Stimulated activated CD8-positive, alpha-beta memory T cell treated with anti-CD3 and anti-CD28 coated beads, Interleukin-15, amount 100 ng/mL, for 24 hours (primary cell): ENCODE results near the gene TCP1.
"Not testable (repeated sequence)": the region's sequence is repeated elsewhere in the genome, so short reads cannot be mapped to it uniquely, and the experiment has no call there.

ENCODE experiments used
- DNase-seq: peaks from one replicate; pipeline ENCODE4 v3.0.0-alpha.2; 2020; ENCODE audit warnings: low read depth

The TCP1 gene

DNA sequence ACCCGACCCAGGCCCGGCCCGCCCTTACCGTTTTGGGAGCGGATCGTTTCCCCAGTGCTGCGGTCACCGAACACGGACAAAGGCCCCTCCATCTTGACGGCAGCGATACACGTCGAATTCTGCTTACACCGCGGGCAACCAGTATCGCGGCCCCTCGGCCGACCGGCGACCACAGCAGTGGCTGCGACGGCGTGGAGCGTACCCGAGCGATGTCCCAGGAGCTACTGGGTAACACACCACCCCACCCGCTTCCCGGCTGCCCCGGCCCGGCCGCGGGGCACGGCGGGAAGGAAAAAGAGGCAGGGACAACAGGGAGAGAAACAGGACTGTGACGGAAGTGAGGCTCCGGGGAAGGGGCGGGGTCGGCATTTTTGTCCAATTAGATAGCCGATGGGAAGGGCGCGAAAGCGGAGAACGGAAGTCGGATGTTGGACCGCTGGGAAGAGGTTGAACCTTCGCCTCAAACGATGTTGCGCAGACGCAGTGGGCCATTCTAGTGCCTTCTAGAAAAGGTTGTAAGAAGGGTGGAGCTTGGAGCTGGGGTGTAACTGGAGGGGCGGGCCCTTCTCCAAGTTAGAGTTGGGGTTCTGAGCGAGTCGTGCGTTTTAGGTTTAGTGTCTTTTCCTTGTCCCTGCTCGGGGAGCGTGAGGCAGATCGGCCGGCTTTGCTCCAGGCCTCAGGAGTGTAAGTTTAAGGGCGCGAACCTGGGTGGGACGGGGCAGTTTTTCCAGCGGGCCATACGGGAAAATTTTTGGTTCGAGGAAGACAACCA, at the start of gene TCP1:
Gene TCP1, minus strand, starts transcription at position 226 of the 772 bp plus-strand sequence. Its CDS starts 134 bp downstream, at position 92.
- DNase-seq, result peak; percentile 96

DNA sequence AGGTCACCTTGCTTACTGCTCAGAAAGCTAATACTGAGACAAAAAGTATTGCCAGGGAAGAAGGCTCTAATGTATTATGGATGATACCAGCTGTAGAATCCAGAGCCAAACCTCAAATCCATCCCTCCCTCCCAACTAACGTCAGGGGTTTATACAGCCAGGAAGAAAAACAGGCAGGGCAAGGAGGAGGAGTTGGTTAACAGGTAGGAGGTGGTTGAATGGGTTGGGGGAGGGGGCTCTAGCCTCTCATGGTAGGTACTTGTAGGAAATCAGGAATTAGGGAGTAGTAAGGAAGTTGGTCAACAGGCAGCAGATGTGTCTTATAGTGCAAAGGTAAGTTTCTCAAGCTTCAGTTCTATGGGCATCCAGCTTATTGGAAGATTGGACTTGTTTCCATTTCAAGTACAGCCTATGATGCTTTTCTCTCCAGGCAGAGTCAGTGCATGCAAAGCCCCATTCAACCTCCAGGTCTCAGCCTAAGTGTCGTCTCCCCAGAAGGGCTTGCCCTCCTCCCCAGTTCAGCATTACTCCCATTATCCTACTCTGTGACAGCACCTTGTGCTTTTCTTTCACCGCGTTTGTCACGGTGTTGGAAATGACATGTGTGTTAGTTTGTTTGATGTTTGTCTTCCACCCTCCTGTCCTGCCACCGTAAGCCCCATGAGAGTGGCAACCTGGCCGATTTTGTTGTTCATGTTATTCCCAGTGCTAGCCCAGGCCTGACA, 48.8 kb upstream of the TCP1 start:
- DNase-seq, result no peak

DNA sequence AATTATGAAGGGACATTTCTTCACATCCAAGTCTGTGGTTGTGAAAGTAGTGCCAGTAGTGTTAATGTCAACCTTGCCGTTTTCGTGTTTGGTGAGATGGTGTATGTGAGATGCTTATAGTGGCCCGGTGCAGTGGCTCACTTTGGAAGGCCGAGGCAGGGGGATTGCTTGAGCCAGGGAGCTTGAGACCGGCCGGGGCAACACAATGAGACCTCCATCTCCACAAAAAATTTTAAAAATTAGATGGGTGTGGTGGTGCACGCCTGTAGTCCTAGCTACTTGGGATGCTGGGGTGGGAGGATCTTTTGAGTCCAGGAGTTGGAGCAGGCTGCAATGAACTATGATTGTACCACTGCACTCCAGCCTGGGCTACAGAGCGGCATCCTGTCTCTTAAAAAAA, 48.1 kb upstream of the TCP1 start:
- no peak for DNase-seq

DNA sequence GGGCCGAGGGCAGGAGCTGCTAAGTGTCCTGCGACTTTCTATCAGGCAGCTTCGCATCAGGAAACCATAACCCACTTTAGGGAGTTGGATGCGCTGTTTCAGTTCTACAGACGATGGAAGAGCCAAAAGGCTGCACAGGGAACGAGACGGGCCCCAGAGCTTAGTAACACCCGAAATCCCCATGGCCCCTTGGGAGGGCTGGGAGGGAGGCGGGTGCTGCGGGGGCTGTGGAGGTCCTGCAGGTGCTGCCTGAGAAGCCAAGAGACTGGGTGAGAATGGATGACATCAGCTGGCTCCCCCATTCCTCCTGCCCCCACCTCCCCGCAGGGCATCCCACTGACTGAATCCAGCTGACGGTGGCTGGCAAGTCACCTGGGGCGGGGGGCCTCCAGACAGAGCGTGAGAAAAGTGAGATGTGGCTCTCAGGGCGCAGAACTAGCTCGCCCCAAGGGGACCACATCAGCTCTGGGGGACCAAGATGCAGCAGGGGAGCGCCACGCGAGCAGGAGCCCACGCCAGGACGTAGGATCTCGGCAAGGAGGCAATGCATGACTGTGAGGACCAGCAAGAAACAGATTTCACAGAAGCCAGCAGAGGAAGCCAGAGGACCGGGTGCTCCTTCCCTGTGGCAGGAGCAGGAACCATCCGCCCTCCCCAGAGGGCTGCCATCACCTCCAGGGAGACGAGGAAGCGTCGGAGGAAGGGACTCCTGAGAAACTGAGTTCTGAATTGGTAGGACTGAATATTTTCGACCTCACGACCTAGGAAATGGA, 47.5 kb upstream of the TCP1 start:
- no peak for DNase-seq

DNA sequence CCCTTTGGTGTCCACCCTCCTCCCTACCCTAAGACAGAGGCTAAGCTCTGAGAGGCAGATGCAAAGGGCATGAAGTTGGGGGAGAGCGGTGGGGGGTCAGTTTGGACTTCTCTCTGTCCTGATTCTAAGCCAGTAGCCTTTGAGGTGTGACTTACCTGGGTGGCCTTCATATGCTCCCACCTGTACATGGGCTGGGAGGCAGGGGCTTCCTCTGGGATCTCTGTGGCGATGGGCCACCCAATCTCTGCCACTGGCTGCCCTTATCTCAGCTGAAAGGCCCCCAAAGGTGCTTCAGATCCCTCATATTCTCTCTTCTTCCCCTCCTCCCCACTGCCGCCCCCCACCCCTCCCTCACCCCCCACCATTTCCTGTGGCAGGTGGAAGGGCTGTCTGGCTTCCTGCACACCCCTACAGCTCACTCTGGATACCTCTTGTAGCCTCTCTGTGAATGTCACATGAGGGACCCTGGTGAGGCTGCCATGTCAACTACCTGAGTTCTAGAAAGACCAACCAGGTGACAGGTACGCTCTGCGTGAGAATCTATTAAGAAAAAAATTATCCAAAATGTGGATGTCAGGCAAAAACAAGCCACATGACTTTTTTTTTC, 44.7 kb upstream of the TCP1 start:
- DNase-seq, result no peak

DNA sequence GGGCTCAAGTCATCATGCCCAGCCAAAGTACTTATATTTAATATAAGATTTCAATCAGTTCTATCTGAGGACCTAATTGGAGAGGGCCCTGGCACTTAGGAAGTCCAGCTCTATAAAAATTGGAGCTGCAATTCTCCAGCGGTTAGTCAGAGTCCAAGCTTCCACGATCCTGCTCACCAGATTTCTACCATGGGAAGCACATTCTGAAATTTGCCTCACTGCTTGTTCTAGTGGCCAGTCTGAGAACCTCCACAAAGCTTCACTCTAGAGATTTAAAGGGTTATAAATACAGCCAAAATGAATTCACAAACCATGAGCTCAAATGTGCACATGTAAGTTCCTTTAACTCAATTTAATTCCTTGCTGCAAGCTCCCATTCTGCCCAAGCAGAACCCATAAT, 44.2 kb upstream of the TCP1 start:
- DNase-seq, result no peak

DNA sequence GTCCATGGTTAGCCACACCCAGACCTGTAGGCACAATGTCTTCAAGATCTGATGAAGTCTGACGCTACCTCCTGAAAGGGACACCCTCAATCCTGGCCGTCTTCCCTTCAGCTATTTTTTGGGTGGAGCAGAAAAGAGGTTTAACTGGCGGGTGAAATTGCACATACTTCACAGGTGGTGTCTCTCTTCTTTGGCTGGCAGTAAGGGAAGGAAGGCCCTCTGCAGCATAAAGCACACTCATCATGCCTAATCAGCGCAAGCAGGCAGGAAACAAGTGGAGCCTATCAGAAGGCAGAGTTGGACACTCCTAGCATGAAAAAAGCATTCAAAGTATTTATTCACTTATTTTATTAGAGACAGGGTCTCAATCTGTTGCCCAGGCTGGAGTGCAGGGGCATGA, 43.5 kb upstream of the TCP1 start:
- no peak for DNase-seq

DNA sequence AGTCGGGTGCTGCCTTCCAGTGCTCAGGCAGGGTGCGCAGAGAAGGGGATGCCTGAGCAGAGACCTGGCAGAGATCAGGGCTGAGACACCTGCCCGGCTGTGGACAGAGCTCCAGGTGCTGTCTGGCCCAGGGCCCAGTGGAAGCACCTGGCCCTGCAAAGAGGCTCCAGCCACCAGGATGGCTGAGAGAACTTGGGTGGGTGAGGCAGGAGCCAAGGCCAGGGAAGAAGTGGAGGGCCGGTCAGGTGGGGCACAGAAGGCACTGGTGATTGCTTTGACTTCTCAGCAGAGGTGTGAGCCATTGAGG, 41.9 kb upstream of the TCP1 start:
- DNase-seq, result no peak

DNA sequence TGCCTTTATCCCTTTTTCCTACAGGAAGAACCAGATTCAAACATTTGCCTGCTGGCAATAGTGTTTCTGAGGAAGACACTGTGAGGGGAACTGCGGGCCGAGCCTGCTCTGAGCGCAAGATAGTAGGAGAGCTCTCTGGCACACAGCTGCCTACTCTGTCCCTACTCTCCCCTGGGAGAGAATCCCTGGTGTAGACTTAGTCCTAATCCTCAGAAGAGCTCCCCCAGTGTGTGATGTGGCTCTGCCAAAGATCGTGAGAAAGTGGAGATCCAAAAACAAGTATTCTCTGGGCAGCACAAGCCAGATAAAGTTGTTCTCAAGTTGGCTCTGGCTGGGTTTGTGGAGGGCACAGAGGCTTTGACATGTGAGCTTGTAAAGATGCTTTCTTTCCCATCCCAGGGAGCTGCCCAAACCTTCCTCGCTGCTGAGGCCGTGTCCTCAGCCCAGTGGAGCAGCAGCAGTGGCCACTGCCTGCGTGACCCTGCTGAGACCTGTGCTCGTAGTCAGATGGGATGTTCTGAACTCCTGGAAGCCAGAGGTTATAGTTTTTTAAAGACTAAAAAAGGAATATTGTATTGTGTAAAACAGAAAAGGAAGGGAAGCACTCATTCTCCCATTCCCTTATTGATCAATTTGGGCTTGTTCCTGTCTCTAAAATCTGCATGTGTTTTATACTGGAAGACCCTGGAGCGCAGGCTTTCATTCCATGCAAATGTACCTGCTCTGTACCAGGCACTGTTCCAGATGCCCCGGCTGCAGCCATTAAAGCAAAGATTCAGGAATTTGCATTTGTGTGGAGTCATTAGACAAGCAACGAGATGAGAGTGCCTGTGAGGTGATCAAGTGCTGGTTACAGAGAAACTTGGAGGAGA, 41.3 kb upstream of the TCP1 start:
- DNase-seq, result no peak

DNA sequence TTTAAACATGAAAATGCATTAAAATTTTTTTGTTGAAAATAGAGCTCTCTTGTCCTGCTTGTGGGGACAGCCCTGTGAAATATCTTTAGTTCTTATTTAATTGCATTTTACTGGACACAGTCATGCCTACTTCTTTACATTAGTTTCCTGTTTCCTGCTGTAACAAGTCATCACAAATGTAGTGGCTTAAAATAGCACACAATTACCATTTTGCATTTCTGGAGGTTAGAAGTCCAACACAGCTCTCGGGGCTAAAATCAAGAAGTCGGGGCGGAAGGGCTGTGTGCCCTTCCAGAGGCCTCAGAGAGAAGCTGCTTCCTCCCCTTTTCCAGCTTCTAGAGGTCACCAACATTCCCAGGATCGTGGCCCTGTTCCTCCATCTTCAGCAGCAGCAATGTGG, 40.1 kb upstream of the TCP1 start:
- no peak for DNase-seq

DNA sequence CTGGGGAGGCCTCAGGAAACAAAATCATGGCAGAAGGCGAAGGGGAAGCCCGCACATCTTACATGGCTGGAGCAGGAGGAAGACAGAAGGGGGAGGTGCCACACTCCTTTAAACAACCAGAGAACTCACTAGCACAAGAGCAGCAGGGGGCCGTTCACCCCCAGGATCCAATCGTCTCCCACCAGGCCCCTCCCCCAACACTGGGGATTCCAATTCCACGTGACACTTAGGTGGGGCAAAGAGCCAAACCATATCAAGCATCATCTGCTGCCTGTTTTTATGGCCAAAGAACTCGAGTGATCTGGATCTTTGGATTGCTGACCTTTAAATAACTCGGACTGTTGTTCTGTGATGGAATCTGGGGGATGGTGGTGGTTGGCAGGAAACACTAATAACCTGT, 38.7 kb upstream of the TCP1 start:
- DNase-seq, result no peak

DNA sequence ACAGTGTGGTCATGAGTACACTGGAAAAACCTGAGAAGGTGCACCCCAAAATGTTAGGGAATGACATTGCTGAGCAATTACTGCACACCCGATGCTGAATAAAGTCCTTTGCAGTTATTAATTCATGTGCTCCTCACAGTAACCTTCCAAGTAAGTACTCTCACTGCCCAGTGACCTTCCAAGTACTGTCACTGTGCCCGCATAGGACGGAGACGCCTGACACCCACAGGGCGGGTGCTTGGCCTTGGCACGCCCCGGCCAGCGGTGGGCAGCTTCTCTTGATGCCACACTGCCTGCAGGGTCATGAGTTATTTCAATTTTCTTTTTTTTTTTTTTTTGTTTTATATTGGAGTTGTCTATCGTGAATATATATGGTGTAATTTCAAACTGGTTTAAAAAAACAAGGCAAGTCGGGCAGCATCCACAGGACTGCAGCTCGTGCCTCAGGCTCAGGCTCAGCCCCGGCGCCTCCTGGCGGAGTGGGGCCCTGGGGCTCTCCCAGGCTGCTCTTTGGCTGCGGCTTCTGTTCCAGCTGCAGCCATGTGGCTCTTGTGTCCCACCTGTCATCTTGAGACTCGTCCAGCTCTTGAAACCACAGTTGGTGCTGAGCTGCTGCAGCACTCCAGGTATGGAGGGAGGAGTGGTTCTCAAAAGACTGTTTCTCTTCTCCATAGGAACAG, 37.7 kb upstream of the TCP1 start:
- DNase-seq, result no peak

DNA sequence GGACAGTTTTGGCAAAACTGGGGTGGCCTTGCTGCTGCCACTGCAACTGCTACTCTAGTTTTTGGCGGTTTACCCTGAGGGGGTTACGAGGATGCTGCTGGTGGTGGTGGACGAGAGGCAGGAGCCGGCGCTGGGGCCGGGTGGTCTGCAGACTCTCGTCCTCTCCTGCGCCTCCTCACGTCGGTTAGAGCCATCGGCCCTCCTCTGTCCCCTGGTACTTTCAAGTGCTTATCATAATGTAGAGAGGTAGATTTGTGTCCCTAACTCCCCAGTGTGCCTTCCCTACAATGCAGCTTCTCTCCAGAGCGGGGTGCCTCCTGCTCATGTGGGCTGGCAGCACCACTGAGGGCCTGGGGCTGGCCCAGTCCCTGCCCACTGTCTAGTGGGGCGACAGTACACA, 36.6 kb upstream of the TCP1 start:
- no peak for DNase-seq

DNA sequence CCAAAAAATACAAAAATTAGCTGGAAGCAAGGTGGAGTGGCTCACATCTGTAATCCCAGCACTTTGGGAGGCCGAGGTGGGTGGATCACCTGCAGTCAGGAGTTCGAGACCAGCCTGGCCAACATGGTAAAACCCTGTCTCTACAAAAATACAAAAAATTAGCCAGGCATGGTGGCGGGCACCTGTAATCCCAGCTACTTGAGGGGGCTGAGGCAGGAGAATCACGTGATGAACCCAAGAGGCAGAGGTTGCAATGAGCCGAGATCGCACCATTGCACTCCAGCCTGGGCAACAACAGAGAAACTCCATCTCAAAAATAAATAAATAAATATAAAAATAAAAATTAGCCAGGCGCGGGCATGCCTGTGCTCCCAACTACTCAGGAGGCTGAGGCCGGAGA, 35.3 kb upstream of the TCP1 start:
- DNase-seq, result not testable (repeated sequence)

DNA sequence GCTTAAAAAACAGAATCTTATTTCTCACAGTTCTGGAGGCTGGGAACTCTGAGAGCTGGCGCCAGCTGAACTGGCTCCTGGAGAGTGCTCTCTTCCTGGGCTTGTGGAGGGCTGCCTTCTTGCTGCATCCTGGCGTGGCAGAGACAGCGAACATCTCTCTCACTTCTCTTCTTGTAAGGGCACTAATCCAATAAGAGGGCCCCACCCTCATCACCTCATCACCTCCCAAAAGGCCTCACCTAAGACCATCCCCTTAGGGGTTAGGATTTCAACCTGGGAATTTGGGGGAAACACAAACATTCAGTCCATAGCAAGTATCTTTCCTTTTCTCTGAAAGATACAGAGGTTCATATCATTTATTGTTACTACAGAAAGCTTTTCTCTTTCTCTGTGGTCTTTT, 34.6 kb upstream of the TCP1 start:
- no peak for DNase-seq

DNA sequence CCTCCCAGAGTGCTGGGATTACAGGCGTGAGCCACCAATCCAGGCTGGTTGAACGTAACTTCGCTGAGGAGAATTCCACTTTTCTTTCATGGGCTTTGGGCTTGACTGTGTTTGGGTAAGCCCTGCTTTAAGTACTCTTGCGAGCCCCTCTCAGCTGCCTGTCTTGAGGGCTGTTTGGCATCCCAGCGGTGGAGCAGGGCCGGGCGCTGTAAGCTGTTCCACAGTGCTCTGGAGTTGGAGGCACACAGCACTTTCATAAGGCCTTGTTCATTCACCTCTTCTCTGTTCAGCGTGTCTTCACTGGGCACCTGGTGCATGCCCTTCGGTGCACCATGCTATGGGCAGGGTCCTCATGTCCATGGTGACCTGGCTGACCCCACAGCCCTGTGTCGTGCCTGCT, 32.3 kb upstream of the TCP1 start:
- DNase-seq, result no peak

DNA sequence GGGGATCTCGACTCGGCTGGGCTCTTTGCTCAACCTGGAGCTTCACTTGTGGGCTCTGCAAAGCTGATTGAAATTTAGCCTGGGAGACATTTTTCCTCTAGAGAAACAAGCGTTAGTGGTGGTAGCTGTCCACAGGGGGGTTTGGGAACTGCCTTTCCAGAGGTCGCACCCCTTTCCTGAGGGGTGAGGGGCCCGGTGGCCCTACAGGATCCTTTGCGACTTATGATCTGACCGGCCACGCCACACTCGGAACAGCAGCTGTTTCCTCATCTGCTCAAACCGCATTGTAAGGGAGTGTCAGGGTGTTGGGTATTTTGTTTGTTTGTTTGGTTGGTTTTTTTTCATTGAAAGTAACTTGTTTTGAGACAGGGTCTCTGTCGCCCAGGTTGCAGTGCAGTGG, 31.7 kb upstream of the TCP1 start:
- no peak for DNase-seq

DNA sequence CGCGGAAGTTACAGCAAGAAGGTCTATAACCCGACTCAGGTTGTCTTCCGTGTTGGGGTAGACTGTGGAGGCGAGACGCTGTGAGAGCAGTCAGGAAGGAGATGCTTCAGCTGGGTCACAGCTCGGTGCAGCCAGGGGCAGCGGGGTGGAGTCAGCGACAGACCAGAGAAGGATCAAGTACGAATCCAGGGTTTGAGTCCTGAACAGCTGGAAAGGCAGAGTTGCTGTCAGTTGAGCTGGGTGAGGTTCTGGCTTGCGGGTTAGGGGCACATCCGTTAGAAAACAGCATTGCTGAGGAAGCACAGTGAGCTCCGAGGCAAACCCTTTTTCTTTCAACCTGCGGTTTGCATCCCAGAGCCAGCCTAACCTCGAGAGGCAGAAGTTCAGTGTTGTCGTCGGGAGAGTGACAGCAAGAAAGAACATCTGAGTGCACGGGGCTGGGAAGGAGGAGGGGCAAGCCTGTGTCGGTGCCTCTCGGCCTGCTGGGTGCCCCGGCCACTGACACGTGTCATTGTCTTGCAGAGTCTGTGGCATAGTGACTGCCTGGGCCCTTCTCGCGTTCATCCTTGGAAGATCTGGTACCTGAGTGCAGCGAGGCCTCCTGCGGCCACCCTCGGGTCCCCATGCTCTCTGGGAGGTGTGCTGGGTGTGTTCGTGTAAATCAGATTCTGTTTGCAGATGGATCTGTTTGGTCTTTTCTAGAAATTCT, 30.7 kb upstream of the TCP1 start:
- no peak for DNase-seq

DNA sequence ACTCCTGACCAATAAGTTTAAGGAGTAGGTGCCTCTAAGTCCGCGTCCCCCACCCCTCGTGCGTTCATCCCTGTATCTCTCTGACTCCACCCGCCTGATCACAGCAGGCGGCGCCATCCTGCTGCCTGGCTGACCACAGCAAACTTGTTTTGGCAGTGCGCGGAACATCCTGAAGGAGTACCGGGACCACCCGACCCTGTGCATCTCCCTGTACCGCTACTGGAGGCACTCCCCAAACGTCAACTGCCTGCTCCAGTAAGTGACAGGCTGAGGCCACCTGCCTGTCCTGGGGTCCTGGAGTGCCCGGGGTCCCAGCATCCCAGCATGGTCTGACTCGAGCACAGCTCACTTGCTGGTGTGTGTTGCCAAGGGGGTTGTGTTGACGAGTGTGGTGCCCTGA, 29.7 kb upstream of the TCP1 start:
- no peak for DNase-seq

DNA sequence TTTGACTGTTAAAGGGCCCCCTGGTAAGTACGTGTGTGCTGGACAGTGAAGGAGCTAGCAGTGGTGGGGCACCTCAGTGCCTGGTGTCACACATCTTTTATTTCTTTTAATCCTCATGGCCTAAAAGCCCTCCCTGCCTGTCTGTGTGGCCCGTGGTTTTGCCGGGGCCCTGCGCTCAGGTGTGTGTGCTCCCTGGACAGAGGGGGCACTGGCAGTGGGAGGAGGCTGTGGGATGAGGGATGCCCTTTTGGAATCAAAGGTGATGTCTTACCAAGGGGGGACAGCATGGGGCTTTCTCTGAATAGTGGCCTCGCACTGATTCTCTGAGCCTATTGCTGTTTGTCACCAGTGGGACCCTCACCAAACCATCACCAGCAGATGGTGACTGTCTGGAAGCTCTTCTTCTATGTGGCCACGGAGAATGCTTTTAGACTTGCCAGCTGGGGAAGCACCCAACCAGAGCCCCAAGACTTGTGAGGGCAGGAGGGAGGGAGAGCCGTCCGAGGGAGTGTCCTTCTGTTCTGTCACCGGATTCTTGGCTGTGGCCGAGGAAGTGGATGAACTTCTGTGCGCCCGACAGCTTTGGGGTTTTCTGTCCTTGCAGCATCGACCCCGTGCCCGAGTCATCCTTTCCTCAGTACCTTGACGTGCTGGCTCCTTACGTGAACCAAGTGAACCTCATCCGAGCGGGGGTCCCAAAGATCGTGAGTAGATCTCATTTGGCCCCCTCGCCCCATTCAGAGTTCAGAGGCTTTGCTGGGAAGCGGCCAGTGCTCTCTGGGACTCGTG, 28.7 kb upstream of the TCP1 start:
- no peak for DNase-seq
